WI38 (cell line): Measurements from ENCODE around the gene SP6.

ENCODE experiments used
- H3K4me3 ChIP-seq: 2 replicates; pipeline ENCODE4 v1.5.1; 2011; ENCODE audit warnings: low read depth, mild to moderate bottlenecking, control low read depth, low read length
- TF ChIP-seq, protein P1 (sequence below): IDR thresholded peaks from 2 replicates; pipeline ENCODE4 v1.5.1; 2012; ENCODE audit warnings: low read depth, mild to moderate bottlenecking, control low read depth, low read length

SP6 gene

DNA sequence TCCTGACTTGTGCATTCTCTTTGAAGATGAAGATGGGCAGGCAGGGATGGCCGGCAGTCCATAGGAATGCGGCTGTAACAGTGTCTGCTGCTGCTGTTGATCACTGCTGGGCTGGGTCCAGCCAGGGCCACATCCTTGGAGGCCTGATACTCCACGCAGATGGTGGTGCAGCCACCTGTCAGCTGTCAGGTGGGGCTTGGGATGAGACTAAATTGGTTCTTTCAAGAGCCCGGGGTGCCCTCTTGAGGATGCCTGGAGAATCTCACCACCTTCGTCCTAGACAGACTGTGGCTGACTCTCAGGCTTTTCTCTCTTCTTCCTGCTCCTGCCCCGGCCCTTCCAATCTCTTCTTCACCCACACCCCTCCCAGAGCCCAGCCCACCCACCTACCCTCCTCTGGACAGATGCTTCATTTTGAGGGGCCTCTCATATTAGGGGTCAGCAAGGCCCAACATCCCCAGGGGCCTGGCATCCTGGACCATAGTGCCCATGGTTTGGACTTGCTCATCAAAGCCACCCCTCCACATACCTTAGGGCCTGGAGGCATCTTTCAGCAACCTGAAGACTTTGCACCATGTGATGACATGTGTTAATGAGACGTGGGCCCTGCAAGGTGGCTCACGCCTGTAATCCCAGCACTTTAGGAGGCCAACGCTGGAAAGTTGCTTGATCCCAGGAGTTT lies 48.5 kb downstream of the SP6 start:
- TF ChIP-seq, protein P1, sequence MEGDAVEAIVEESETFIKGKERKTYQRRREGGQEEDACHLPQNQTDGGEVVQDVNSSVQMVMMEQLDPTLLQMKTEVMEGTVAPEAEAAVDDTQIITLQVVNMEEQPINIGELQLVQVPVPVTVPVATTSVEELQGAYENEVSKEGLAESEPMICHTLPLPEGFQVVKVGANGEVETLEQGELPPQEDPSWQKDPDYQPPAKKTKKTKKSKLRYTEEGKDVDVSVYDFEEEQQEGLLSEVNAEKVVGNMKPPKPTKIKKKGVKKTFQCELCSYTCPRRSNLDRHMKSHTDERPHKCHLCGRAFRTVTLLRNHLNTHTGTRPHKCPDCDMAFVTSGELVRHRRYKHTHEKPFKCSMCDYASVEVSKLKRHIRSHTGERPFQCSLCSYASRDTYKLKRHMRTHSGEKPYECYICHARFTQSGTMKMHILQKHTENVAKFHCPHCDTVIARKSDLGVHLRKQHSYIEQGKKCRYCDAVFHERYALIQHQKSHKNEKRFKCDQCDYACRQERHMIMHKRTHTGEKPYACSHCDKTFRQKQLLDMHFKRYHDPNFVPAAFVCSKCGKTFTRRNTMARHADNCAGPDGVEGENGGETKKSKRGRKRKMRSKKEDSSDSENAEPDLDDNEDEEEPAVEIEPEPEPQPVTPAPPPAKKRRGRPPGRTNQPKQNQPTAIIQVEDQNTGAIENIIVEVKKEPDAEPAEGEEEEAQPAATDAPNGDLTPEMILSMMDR, result peak; percentile 58
- no peak overlapping the region for H3K4me3 ChIP-seq

DNA sequence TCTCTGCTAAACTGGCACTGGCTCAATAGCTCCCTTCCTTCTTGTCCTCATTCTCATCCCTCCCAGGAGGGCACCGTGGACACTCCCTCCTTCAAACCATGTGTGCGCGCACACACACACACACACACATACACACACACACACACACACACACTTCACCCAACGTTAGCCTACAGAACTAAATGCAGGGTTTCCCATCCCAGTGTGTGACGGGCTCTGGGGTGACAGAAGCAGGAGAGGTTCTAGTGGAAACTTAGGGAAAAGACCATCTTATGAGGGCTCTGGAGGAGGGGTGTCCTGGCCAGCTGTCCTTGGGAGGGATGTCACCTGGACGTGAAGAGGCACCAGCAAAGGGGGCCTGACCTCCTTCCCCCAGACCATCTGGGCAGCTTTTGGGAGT lies 49.1 kb downstream of the SP6 start:
- TF ChIP-seq, protein P1, result no peak
- no peak overlapping the region for H3K4me3 ChIP-seq

DNA sequence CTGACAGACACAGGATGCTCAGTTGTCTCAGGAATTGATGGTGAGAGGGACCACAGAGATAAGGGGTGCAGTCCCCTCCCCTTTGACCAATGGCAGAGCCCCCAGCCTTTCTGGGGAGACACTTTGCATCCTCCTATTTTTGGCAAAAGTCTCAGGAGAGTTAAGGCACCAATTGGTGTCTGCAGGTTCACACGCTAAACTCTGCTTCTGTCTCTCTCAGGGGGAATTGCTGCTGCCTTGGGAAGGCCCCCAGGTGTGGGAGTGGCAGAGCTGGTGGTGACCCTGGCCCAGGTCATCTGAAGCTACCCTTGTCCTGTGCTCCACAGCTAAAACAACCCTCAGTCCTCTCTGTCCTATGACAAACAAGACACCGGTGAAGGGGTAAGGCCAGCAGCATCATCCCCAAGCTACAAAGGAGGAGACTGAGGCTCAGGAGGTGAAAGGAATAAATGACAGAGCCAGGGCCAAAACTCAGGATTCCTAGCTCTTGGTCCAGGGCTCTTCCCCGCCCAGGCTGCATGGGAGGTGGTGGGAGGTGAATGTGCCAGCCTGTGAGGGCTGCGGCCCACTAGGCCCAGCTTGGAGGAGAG lies 49.7 kb downstream of the SP6 start:
- no peak overlapping the region for H3K4me3 ChIP-seq
- TF ChIP-seq, protein P1, result no peak

DNA sequence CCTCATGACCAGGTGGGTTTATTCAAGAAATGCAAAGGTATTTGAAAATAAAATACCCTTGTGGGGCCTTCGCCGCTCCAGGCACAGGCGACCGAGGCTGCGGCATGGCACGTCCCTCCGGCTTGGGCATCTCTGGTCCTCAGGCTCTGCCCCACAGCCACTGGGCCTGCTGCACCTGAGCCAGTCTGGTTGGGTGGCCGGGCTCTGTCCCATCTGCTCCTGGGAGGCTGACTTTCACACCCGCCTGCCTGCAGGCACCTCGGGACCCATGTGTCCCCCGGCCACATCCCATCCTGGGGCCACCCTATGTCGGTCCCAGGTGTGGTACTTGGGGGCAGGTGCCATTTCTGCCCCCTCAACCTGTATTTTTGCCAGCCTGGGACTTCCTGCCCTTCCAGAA lies 50.3 kb downstream of the SP6 start:
- H3K4me3 ChIP-seq, result no peak overlapping the region
- TF ChIP-seq, protein P1, result no peak

DNA sequence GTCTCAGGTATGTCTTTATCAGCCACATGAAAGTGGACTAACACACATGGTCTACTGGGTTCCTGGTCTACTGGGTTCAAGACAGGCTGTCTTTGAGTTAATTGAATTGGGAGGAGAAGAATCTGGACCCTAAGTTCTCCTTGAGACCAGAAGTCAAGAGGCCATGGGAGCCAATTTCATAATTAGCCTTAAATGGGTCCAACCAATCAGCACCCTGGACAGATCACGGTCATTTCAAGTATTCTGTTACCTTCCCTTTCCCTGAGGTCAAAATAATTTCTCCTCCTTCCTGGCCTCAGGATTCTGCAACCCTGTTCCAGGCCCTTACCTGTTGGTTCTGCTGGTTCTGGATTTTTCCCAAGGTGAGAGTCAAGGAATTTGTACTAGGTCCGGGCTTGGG lies 53.2 kb downstream of the SP6 start:
- TF ChIP-seq, protein P1, result no peak
- no peak overlapping the region for H3K4me3 ChIP-seq
